Fibroblast of peridontal ligament (primary cell): ENCODE data around the gene SIL1.
"Not testable (repeated sequence)": the region's sequence is repeated elsewhere in the genome, so short reads cannot be mapped to it uniquely, and the experiment has no call there.

Experiments used
- DNase-seq: peaks from one replicate; pipeline ENCODE4 v3.0.0-alpha.2; 2010; ENCODE audit errors: extremely low read depth

The SIL1 gene

GRCh38 chr5:139204196-139204595 lies 6.0 kb upstream of the SIL1 start:
- no peak for DNase-seq

GRCh38 chr5:139199321-139199720 lies 1.2 kb upstream of the SIL1 start:
- no peak for DNase-seq

- DNase-seq = no peak
Observed at GRCh38 chr5:139196296-139196956, 1.7 kb downstream of the SIL1 start.

GRCh38 chr5:139194486-139194885 lies 3.7 kb downstream of the SIL1 start:
- DNase-seq = no peak

- DNase-seq = peak; percentile 11
Observed at GRCh38 chr5:139193928-139194327, 4.2 kb downstream of the SIL1 start.

DNA sequence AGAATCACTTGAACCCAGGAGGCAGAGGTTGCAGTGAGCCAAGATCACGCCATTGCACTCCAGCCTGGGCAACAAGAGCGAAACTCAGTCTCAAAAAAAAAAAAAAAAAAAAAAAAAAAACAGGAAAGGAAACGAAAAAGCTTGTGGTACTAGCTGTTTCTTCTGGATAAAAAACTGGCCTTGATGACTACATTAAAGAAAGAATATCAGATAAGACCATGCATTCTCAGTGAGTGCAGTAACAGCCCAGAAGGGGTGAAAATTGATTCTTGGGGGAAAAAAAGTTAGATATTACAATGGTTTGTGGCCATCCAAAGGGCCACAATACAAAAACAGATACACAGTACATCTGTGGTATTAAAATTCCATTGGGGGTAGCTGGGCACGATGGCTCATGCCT lies 5.3 kb downstream of the SIL1 start:
- DNase-seq = not testable (repeated sequence)

DNA sequence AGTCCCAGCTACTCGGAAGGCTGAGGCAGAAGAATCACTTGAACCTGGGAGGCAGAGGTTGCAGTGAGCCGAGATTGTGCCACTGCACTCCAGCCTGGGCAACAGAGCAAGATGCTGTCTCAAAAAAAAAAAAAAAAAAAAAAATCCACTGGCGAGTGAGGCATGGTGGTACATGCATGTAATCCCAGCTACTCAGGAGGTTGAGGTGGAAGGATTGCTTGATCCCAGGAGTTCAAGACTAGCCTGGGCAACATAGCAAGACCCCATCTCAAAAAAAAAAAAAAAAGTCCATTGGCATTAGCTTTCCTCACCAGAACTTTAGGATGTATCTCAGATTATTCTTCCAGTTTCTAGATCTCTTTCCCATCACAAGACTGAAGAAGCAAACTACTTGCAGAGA lies 6.2 kb downstream of the SIL1 start:
- DNase-seq = not testable (repeated sequence)

DNA sequence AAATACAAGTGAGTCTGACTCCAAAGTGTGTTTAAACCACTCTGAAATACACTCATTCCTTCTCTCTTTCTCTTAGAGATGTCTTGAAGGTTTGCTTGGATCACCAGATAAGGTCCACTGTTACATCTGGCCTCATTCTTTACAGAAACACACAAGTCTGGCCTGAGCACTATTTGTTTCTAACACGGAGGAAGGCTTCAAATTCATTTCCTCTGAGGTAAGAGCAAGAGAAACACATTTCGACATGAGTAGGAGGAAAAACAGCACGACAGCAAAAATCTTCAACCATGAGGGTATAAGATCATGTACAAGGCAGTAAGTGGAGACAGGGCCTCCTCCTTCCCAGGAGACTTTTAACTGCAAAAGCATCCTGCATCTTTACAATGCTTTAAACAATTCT lies 8.0 kb downstream of the SIL1 start:
- DNase-seq = peak; percentile 86

DNA sequence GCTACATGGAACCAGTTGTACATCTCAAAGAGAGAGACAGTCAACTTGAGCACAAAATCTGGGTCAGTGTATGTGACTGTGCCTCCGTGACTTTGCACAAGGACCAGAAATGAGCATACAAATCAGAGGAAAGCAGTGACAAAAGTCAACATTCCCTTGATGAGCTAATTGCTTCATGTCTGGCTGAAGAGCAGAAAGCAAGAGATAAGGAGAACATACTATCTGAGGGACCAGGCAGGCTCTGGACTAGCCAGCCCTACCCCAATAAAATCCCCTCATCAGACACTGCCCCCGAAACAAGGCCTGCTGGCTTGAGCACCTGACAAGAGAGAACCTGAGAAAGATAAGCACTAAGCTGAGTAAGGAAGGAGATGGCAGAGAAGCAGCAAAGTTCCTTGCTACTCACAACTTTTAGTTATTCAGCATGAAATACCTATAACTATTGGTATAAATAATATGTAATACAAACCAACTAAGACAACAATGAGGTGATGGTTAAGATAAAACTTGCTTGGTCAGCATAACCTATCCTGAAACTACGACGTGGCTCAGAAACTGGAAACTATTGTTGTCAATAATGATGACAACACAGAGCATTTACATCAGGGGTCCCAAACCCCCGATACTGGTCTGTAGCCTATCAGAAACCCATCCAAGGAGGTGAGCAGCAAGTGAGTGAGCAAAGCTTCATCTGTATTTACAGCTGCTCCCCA lies 9.5 kb downstream of the SIL1 start:
- DNase-seq = no peak

DNA sequence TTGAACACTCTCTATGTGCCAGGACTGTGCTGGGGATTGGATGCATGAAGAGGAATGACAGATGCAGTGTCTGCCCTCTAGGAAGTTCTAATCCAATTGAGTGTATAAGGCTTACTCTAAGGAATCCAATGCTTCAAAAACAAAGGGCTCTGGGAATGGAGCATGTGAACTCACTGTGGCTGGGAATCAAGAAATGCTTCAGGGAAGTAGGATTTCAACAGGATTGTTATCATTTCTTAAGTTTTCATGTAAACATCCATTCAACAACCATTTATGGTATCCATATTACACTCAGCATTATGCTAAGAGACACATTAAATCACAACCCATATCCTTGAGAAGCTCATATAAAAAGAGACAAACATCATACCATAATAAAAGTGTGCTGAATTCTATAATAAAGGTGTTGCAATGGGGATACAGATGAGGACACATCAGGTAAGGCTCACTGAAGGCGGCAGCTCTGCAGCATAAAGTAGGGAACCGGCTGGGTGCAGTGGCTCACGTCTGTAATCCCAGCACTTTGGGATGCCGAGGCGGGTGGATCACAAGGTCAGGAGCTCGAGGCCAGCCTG lies 11.3 kb downstream of the SIL1 start:
- DNase-seq = peak; percentile 81

- no peak for DNase-seq
Observed at GRCh38 chr5:139186261-139186660, 11.9 kb downstream of the SIL1 start.

- DNase-seq = peak; percentile 49
Observed at GRCh38 chr5:139185589-139185988, 12.6 kb downstream of the SIL1 start.

DNA sequence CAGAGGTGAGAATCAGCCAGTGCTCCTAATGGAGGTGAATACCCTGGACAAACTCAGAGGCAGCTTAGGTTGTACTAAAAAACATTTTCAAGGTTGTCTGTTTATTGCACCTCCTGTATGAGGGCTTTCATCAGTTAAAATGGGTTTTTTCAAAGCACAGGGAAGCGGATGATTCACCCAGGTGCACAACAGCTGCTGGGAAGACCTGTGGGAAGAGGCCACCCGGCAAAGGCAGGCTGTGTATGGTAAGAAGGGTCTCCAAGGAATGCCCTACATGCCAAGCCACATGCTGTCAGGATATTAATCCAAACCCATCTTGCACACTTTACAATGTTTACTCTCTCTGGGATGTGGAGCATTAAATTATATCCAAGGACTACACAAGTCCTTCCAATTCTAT lies 14.7 kb downstream of the SIL1 start:
- no peak for DNase-seq

DNA sequence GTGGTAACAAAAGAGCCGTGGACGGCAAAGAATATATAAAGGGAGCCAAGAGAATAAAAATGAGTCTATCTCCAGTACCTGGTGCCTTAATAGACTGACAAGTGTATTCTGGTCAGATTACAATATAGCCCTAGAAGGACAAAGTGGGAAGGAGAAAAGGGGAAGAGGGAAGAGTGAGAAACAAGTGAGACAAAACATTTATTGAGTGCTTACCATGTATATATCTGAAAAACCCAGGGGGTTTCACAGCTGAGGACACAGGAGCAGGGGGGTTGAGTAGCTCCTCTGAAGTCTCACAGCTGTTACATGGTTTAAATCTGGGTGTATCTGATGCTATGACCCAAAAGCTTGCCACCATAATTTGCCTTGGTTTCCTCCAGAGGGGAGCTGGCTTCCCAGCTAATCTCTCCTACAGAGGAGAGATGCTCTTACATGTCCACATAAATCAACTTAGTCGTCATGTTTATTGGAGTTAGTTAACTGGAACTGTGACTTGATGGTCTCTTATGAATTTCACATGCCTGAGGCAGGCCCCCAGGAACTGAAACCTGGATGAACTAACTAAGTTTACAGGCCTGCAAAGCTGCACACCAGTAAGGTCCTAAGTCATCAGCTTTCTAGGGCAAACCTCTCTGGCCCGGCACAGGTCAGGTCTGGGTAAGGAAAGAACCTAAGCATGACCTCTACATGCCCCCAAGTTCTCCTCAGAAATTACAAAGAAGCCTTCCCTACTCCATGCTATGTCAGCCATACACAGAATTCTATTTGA lies 15.5 kb downstream of the SIL1 start:
- no peak for DNase-seq

DNA sequence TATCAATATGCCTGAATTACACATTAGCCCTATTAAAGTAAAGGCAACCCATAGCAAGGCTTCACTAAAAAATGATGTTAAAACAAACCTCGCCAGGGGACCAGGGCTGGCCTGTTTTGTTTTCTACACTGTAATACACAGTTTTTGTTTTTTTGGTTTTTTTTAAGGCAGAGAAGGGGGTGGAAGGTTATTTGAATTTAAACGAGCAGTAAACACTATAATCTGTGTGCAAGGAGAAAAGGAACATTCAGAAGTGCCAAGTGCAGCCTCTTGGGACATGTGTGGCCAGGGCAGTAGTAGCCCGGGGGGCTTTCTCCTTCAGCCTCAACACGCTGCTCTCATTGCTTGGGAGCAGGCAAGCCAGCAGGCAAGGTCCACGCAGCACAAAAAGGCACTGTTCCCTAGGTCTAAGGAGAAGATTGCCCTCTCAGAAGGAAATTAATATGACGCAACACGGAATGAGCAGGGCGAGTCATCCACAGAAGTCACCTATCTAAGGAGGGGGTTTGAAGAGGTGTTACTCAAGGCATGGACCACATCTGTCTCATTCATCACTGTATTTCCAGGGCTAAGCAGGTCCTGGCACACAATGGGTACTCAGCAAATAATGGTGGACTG lies 16.2 kb downstream of the SIL1 start:
- peak; percentile 43 for DNase-seq

GRCh38 chr5:139181322-139181730 lies 16.8 kb downstream of the SIL1 start:
- peak; percentile 80 for DNase-seq

GRCh38 chr5:139180850-139181249 lies 17.3 kb downstream of the SIL1 start:
- DNase-seq = no peak

GRCh38 chr5:139179778-139180513 lies 18.2 kb downstream of the SIL1 start:
- DNase-seq = not testable (repeated sequence)

DNA sequence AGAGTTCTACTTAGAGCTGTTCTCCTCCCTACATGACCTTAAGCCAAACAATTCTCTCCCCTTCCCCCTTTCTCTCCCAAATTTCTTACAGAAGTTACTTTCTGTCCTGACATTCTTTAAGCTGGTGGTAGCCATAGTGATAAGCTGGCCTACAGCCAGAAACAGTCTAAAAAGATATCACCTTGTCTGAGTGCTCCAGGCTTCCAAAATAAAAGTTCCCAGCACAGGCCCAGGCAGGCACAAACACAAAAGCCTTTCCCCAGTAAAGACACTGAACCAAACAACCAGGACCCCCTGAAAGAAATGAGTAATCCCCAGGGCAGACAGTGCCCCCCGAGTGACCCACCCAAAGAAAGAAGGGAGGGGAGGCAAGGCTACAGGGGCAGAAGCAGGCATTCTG lies 19.2 kb downstream of the SIL1 start:
- DNase-seq = peak; percentile 46

DNA sequence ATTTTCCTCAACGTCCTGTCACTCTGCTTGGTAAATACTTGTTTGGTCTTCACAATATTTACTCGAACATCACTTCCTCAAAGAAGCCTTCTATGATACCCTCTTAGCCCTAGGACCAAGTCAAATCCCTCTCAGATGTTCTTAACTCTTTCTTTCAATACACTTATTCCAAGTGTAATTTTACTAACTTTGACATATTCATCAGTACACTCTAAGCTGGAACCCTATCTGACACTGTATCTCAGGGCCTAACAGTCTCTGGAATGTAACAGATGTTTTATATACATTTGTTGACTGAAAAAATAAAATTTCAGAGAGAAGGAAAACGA lies 19.6 kb downstream of the SIL1 start:
- DNase-seq = no peak

- peak; percentile 32 for DNase-seq
Observed at GRCh38 chr5:139177809-139178588, 20.2 kb downstream of the SIL1 start.
